ENCODE data around the gene KIAA1191. TPM values are rescaled to one million over a fixed set of nuclear protein-coding genes. Genes with fewer than 3 reads are reported as not detected.

The KIAA1191 gene
- total RNA-seq, 6 donors from 2014 or later = 53.4 to 109 (median 90.0) TPM

DNA sequence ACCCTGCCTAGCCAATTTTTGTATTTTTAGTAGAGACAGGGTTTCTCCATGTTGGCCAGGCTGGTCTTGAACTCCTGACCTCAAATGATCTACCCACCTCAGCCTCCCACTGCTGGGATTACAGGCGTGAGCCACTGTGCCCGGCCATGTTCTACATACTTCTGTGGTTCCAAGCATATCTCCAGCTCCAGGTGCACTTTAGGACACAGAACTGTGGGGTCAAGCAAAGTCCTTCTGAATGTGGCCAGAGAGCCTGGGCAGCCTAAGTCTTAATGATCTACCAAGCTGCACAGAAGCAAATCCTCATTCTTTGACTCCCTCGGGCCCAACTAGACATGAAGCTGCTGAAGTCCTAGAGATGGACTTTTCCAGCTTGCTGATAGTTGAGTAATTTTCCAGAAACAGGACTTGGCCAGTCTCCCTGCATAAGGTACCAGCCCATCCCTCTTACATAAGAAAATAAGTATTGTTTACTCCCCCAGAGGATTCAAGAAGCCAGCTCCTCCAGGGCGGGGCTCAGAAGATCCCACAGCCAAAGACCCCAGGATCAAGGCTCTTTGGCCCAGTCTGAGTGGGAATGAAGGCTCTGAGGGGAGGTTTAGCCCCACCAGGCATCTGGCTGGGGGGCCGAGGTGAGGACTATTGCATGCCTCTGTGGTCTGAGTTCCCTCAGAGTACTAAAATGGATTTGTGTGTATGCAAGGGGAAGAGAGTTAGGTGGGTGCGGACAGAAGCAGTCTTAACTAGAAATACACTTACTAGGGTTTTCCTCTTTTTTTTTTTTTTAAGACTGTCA lies 46.1 kb upstream of the KIAA1191 start:
- H3K27ac ChIP-seq = no peak overlapping the region
- TF ChIP-seq, protein P1, sequence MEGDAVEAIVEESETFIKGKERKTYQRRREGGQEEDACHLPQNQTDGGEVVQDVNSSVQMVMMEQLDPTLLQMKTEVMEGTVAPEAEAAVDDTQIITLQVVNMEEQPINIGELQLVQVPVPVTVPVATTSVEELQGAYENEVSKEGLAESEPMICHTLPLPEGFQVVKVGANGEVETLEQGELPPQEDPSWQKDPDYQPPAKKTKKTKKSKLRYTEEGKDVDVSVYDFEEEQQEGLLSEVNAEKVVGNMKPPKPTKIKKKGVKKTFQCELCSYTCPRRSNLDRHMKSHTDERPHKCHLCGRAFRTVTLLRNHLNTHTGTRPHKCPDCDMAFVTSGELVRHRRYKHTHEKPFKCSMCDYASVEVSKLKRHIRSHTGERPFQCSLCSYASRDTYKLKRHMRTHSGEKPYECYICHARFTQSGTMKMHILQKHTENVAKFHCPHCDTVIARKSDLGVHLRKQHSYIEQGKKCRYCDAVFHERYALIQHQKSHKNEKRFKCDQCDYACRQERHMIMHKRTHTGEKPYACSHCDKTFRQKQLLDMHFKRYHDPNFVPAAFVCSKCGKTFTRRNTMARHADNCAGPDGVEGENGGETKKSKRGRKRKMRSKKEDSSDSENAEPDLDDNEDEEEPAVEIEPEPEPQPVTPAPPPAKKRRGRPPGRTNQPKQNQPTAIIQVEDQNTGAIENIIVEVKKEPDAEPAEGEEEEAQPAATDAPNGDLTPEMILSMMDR (IDR thresholded peaks at IDR 0.05) = no peak
- TF ChIP-seq EP300 (IDR thresholded peaks at IDR 0.05) (no peak), POLR2A (IDR thresholded peaks at IDR 0.05) (no peak), POLR2AphosphoS5 (IDR thresholded peaks at IDR 0.05) (no peak)

GRCh38 chr5:176406436-176407052 lies 45.0 kb upstream of the KIAA1191 start:
- ATAC-seq (ENCODE audit: low FRiP score in 2 of 2) (no peak), DNase-seq (no peak)
- Histone ChIP-seq H3K4me3 (no peak overlapping the region), H3K9me3 (no peaks in the 10 kb centered on the region), H3K27ac (no peak overlapping the region), H3K36me3 (peaks cover 2 to 54% (median 36%) of the 10 kb centered on the region in 4 donors), H3K27me3 (no peaks in the 10 kb centered on the region), H3K4me1 (peaks cover 0 to 10% (median 4%) of the 10 kb centered on the region in 4 donors)
- 89 to 96% methylated on average over 5 to 9 of the region's 9 CpGs for WGBS, 2 donors
- no peak for TF ChIP-seq POLR2AphosphoS5 (IDR thresholded peaks at IDR 0.05)

More for the DNA sequence above, 46.1 kb upstream of the KIAA1191 start:
- Histone ChIP-seq H3K4me3 (no peak overlapping the region), H3K36me3 (peaks cover 2 to 54% (median 36%) of the 10 kb centered on the region in 4 donors), H3K27me3 (no peaks in the 10 kb centered on the region), H3K4me1 (peaks cover 9 to 17% (median 13%) of the 10 kb centered on the region in 4 donors), H3K9me3 (no peaks in the 10 kb centered on the region)
- ATAC-seq (ENCODE audit: low FRiP score in 2 of 2) (peak in 1 of 2 donors; percentile 75), DNase-seq (no peak)
- 88 to 93% methylated on average over 6 of the region's 6 CpGs for WGBS, 2 donors

GRCh38 chr5:176405656-176406435 lies 44.3 kb upstream of the KIAA1191 start:
- peaks cover 2 to 54% (median 38%) of the 10 kb centered on the region in 4 donors for H3K36me3 ChIP-seq

GRCh38 chr5:176401281-176402205 lies 40.0 kb upstream of the KIAA1191 start:
- Histone ChIP-seq H3K36me3 (peaks cover 0 to 36% (median 17%) of the 10 kb centered on the region in 4 donors), H3K9me3 (no peaks in the 10 kb centered on the region), H3K4me3 (no peak overlapping the region), H3K27ac (no peak overlapping the region), H3K4me1 (peaks cover 0 to 6% (median 0%) of the 10 kb centered on the region in 4 donors), H3K27me3 (no peaks in the 10 kb centered on the region)
- no peak for DNase-seq
- 87 to 92% methylated on average over 22 of the region's 22 CpGs for WGBS, 2 donors
- TF ChIP-seq, protein P1 (IDR thresholded peaks at IDR 0.05) = no peak
- TF ChIP-seq POLR2A (IDR thresholded peaks at IDR 0.05) (no peak), EP300 (IDR thresholded peaks at IDR 0.05) (no peak)
- ATAC-seq (ENCODE audit: low FRiP score in 2 of 2) = no peak

More at GRCh38 chr5:176405656-176406435, 44.3 kb upstream of the KIAA1191 start:
- WGBS, 2 donors = 86 to 87% methylated on average over 13 to 20 of the region's 20 CpGs
- no peak overlapping the region for H3K27ac ChIP-seq
- ATAC-seq (ENCODE audit: low FRiP score in 2 of 2) (no peak), DNase-seq (no peak)
- no peaks in the 10 kb centered on the region for H3K27me3 ChIP-seq
- H3K4me3 ChIP-seq = no peak overlapping the region
- TF ChIP-seq POLR2A (IDR thresholded peaks at IDR 0.05) = no peak
- TF ChIP-seq EP300 (IDR thresholded peaks at IDR 0.05) = no peak
- TF ChIP-seq, protein P1 (IDR thresholded peaks at IDR 0.05) = no peak
- no peak for TF ChIP-seq POLR2AphosphoS5 (IDR thresholded peaks at IDR 0.05)
- no peaks in the 10 kb centered on the region for H3K9me3 ChIP-seq
- peaks cover 0 to 3% (median under 1%) of the 10 kb centered on the region in 4 donors for H3K4me1 ChIP-seq

Data from upper lobe of left lung (tissue), 6 donors.